A673 (cell line): Measurements from ENCODE around the gene C11orf21.

Experiments
- CTCF ChIP-seq: fragments of 300-800, 200-600 bp; sonication (generic); conservative IDR thresholded peaks from 2 replicates; pipeline ENCODE4 v1.5.1; 2017; ENCODE audit warnings: low read depth, mild to moderate bottlenecking, antibody characterized with exemption, low read length, moderate library complexity, mixed read lengths
- EZH2 ChIP-seq: fragments of 200-600 bp; sonication (generic); IDR thresholded peaks from 2 replicates; pipeline ENCODE4 v1.6.1; 2017; ENCODE audit warnings: borderline replicate concordance, low read depth, mild to moderate bottlenecking, mixed read lengths, antibody characterized with exemption, low read length; ENCODE audit not compliant: poor library complexity, severe bottlenecking

DNA sequence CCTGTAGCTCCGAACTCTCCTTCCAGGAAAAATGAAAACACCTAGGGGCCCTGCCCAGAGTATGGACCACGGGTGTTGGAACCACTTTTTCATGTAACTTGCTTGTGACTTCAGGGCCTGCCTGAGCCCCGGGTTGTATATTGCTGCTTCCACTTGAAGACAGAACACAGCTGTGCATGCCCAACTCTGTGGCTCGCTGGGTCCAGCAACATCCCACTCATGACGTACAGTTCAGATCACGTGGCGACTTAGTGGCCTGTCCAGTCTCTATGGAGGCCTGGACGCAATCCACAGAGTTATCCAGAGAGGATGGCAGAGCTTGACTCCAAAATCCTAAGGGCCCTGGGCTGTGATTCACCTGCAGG lies 6.8 kb downstream of the C11orf21 start:
- TF ChIP-seq CTCF (no peak), EZH2 (no peak)
